GM12872 (cell line): Measurements from ENCODE around the gene GPR39.

Experiments
- TF ChIP-seq, protein P1 (sequence below): IDR thresholded peaks from 3 replicates; pipeline ENCODE4 v1.5.1; 2011; ENCODE audit warnings: low read depth, mild to moderate bottlenecking, low read length, moderate library complexity; ENCODE audit not compliant: insufficient read depth

GPR39 gene

DNA sequence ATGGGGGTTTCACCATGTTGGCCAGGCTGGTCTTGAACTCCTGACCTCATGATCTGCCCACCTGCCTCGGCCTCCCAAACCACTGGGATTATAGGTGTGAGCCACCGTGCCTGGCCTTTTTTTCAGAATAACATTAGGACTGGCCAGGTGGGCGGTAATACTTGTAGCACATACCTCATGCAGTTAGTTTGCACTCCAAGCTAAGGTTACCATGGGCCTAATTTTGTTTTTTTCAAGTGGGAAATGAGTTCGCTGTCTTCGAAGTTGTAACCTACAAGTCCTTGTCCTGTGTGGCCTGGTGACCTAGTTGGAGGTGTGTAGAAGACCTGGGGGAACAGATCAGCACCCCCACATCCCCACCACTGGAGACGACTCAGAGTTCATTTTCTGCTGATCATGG is 178.6 kb downstream of the GPR39 start:
- TF ChIP-seq, protein P1, sequence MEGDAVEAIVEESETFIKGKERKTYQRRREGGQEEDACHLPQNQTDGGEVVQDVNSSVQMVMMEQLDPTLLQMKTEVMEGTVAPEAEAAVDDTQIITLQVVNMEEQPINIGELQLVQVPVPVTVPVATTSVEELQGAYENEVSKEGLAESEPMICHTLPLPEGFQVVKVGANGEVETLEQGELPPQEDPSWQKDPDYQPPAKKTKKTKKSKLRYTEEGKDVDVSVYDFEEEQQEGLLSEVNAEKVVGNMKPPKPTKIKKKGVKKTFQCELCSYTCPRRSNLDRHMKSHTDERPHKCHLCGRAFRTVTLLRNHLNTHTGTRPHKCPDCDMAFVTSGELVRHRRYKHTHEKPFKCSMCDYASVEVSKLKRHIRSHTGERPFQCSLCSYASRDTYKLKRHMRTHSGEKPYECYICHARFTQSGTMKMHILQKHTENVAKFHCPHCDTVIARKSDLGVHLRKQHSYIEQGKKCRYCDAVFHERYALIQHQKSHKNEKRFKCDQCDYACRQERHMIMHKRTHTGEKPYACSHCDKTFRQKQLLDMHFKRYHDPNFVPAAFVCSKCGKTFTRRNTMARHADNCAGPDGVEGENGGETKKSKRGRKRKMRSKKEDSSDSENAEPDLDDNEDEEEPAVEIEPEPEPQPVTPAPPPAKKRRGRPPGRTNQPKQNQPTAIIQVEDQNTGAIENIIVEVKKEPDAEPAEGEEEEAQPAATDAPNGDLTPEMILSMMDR, result no peak

DNA sequence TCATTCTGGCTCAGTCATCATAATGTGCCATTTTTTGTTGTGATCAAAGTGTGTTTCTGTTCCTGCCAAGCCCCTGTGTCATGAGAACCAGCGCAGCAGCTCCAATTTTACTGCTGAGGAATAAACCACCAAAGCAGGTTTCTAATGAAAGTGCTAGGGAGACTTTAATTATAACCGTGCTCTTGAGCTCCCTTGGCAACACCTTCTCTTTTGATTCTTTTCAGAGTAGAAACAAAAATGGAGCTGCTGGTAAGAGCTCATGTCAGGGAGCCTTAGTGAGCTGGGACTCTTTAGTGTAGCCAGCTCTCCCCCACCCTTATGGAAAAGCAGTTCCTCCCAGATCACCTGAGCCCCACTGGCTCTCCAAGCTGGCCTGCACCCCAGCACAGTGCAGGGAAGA is 179.1 kb downstream of the GPR39 start:
- TF ChIP-seq, protein P1, result no peak

DNA sequence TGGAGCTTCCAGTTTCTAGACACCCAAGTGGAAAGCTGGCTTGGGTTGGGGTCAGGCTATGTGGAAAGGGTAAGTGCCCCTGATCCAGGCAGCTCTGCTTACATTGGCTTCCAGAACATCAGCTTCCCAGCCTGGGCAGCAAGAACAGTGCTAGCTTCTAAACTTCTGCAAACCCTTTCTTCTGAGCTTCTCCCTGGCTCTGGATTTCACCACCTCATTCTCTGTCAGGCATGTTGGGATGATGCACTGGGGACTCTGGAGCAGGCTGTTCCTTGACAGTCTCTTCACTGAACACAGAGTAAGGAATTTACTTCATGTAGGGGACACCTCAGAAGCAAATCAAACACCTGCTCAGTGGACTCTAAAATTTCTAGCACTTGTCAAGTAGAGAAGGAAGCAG is 180.6 kb downstream of the GPR39 start:
- TF ChIP-seq, protein P1, result no peak

DNA sequence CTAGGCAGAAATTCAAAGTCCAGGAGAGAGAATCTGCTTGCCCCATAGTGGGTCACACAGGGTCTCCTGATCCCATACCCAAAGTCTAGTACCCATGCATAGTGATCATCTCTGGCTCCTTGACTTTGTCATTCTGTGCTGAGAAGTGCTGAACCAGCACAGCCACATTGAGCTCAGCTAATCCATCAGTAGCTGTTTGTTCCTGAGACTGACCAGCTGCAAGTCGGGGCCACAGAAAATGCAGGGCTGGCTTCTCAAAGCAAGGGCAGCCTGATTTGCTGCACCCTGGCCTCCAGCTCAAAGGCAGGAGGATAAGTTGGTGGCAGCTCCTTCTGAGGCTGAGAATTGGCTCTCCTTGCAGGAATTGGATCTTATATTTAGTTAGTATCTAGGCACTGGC is 181.2 kb downstream of the GPR39 start:
- TF ChIP-seq, protein P1, result no peak

DNA sequence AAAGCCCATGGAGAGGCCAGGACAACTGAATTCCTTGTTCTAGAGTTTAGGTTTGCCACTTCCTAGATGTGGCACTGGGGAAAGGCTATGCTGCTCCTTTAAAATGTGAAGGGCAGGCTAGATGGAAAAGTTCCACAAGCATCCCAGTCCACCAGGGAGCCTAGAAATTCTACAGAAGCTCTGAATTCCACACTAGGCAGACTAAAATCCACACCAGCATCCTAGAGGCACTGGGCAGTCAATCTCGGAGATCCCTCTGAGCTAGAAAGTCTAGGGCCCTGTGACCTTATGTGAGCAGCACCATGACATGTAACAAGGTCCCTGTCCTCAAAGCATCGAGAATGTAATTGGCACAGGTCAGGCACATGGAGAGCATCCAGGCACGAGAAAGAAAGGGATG is 181.9 kb downstream of the GPR39 start:
- TF ChIP-seq, protein P1, result no peak

DNA sequence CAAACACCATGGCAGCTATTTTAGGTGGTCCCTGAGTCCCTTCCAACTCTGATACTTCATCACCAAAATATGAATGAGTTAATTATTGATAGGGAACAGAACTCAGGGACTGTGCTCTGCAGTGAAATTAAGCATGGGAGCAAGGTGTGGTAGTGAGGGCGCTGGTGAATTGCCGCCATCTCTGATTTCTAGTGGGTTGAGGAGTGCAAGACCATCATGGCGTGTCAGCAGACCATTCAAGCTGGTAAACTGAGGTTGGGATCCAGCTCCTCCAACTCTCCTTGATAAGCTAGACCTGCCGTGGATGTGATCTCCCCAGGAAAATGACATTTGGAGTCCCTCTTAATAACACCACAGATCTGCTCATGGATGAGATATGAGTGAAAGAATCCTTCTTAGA is 183.0 kb downstream of the GPR39 start:
- TF ChIP-seq, protein P1, result no peak

DNA sequence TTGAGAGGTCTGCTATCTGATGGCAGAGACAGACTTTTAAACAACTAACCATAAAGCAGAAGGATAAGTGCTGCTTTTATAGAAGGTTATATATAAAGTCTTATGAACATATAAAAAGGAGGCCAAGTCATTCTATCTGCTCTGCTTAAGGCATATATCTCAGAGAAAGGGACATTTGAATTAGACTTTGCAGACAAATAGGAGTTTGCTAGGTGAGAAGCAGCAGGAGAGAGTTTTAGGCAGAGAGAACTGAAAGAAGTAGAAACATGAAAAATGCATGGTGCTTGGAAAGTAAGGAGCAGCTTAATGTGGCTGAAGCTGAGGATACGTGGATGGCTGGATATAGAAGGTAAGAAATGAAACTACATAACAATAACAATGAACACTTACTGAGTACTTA is 188.0 kb downstream of the GPR39 start:
- TF ChIP-seq, protein P1, result no peak
